Fibroblast of the aortic adventitia (primary cell): ENCODE data around the gene IVNS1ABP. TPM values are rescaled to one million over a fixed set of nuclear protein-coding genes. Genes with fewer than 3 reads are reported as not detected.

Source experiments
- DNase-seq: peaks from one replicate; pipeline ENCODE4 v3.0.0-alpha.2; 2010; ENCODE audit warnings: low read depth
- H3K4me3 ChIP-seq: 2 replicates; pipeline ENCODE4 v1.5.1; 2011; ENCODE audit warnings: low read depth, mild to moderate bottlenecking, control low read depth, low read length, moderate library complexity
- CTCF ChIP-seq: IDR thresholded peaks from 2 replicates; pipeline ENCODE4 v1.5.1; 2011; ENCODE audit warnings: mild to moderate bottlenecking, low read length, control low read depth, inconsistent platforms; ENCODE audit not compliant: insufficient read depth
- total RNA-seq: library from RNA; depleted of rRNA; stranded (reverse); fragments of >200 nt; gene quantifications from 2 replicates; pipeline ENCODE4 v1.2.3, GENCODE V29; 2012; ENCODE audit warnings: low replicate concordance

Gene IVNS1ABP
- total RNA-seq, 1 donor, result 49.3 TPM

DNA sequence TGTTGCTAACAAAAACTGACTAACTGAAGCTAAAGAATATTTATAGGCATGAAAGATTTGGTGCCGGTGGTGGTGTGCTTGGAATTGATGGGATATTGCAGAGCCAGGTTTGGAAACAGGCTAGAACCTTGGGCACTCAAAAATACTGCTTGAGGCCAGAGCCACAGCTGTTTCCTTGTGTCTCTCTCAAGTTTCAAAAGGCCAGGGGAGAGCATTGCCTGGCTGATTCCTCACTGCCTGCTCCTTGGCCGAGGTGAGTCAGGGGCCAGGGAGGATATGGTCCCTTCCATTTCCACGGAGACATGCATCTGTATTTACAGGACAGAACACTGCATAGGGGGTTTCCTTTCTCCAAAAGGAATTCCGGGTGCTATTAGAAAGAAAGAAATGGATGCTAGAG is 36.1 kb upstream of the IVNS1ABP start:
- TF ChIP-seq CTCF, result no peak
- no peak overlapping the region for H3K4me3 ChIP-seq
- no peak for DNase-seq

DNA sequence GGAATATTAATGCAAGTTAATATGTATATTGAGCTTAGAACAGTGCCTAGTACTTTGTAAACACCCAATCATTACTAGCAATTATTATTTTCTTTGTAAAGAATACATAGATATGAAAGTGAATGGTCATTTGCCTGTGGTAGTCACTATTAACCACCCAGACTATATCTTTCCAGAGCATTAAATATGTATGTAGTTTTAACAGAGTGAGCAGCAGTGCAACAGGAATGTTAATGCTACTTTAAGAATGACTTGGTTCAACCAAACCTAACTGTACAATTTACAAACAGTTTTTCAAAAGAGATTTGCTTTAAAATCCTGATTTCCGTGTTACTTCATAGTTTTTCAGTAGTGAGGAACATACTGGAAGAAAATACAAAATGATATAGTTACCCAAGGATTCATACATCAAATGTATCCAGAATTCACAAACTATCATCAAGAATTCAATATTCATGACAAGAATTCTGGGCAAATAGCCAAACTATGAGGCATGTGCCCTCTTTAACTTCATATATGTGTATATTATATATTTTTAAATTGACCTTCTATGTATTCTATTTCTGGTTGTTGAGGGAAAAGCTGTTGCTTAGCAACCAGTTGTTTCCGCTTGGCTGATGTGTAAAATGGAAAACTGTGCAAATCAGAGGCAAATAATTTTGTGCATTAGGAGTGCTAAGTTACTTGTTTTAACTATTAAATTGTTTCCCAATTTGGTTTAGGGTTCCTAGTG is 34.9 kb upstream of the IVNS1ABP start:
- DNase-seq, result peak; percentile 21
- no peak overlapping the region for H3K4me3 ChIP-seq
- no peak for TF ChIP-seq CTCF

DNA sequence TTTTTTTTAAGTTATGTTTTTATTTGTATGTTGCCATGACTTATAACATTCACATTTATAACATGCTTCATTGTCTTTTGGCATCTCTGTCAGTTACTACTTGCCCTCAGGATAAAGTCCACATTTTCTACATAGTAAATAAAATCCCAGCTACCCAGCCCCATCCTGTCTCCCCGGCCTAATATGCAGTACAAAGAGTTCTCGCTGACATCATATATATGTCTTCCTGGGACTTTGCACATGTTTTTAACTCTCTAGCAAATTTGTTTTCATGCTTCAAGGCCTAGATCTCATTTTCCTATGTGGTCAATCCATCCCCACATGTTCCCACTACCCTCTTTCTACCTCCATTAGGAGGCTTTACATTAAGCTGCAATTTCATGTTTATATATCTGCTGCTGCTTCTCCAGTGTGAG is 33.0 kb upstream of the IVNS1ABP start:
- no peak for TF ChIP-seq CTCF
- H3K4me3 ChIP-seq, result no peak overlapping the region
- DNase-seq, result no peak

DNA sequence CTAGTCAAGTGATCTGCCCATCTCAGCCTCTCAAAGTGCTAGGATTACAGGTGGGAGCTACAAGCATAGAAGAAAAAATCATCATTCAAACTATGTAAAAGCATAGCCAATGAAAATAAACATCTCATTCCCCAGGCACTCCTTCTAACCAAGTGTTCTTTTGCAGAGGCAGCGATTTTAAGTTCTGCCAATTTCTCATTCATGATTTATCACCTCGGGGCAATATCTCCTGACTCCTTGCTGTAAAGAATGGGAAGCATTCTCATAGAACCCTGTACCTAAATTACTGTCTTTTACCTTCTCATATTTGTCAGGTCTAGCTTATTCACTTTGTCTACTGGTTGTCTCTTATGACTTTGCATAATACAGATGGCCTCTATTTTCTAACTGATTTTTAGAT is 32.5 kb upstream of the IVNS1ABP start:
- no peak overlapping the region for H3K4me3 ChIP-seq
- TF ChIP-seq CTCF, result no peak
- DNase-seq, result no peak

DNA sequence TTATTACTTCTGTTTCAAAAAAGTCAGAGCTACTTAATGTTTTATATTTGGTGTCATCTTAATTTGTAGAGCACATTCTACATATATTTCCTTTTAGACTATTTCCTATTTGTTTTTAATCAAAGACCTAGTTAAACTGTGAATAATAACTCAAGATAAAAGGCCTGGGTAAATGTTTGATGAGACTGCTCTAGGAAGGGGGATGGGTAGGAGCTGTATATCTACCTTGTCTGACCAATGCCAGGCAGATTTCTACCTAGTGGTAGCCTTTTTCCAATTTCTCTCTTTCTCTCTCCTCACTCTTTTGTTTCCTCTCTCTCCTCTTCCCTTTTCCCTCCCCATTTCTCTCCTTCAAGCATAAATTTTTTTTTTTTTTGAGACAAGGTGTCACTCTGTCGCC is 31.9 kb upstream of the IVNS1ABP start:
- H3K4me3 ChIP-seq, result no peak overlapping the region
- no peak for DNase-seq
- no peak for TF ChIP-seq CTCF

DNA sequence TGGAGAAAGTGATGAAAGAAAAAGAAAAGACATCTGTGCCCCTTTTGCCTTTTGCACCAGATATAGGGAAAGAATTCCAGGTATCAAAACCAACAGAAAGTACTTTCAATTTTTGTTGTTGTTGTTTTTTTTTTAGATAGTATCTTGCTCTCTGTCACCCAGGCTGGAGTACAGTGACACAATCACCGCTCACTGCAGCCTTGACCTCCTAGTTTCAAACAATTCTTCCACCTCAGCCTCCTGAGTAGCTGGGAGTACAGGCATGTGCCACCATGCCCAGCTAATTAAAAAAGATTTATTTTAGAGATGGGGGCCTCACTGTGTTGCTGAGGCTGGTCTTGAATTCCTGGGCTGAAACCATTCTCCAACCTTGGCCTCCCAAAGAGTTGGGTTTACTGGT is 31.3 kb upstream of the IVNS1ABP start:
- DNase-seq, result no peak
- TF ChIP-seq CTCF, result no peak
- H3K4me3 ChIP-seq, result no peak overlapping the region
